Lower leg skin (tissue), 3 donors: Measurements from ENCODE around the gene GPX1.
"Not testable (repeated sequence)": the region's sequence is repeated elsewhere in the genome, so short reads cannot be mapped to it uniquely, and the experiment has no call there.

Source experiments
- CTCF ChIP-seq, 3 donors: fragments of 450-650 bp; IDR thresholded peaks; one replicate each; pipeline ENCODE4 v1.5.1; 2016; ENCODE audit warnings: antibody characterized with exemption in 3 of 3, mild to moderate bottlenecking in 3 of 3, moderate library complexity in 2 of 3
- POLR2A ChIP-seq, 2 donors: fragments of 450-650 bp; IDR thresholded peaks; one replicate each; pipeline ENCODE4 v1.6.1; 2016 to 2017; ENCODE audit warnings: antibody characterized with exemption in 2 of 2, mild to moderate bottlenecking in 1 of 2, moderate library complexity in 1 of 2

GRCh38 chr3:49405570-49405969, 47.4 kb upstream of the GPX1 start:
- TF ChIP-seq CTCF, POLR2A (IDR thresholded peaks at IDR 0.05): not testable (repeated sequence)
